SK-N-SH treated with all-trans-retinoic acid at 6 μM for 48 hours (cell line): Measurements from ENCODE around the gene EMC9.

Source experiments
- ATAC-seq: fragments of 200-7000 bp; cut with Tn5 transposase; 3 replicates; pipeline ENCODE4 v1.9.1; 2020; ENCODE audit warnings: mild to moderate bottlenecking, moderate library complexity
- ARNTL ChIP-seq: fragments of 450-650 bp; formaldehyde crosslinking; IDR thresholded peaks from 2 replicates; pipeline ENCODE4 v1.5.0; 2020; ENCODE audit warnings: low read depth, mild to moderate bottlenecking, moderate library complexity, borderline replicate concordance
- BACH2 ChIP-seq: fragments of 250-450 bp; sonication (Bioruptor Pico); IDR thresholded peaks from 2 replicates; pipeline ENCODE4 v1.9.0; 2021; ENCODE audit warnings: mild to moderate bottlenecking, borderline replicate concordance
- CSRNP3 ChIP-seq: fragments of 250-450 bp; sonication (Bioruptor Pico); IDR thresholded peaks from 2 replicates; pipeline ENCODE4 v1.5.1; 2021; ENCODE audit warnings: mild to moderate bottlenecking, moderate library complexity
- ESRRG ChIP-seq: fragments of 250-450 bp; sonication (Bioruptor Pico); IDR thresholded peaks from 2 replicates; pipeline ENCODE4 v1.6.1; 2021; ENCODE audit warnings: mild to moderate bottlenecking
- GLIS3 ChIP-seq: fragments of 250-450 bp; sonication (Bioruptor Pico); IDR thresholded peaks from 2 replicates; pipeline ENCODE4 v1.5.0; 2020; ENCODE audit warnings: mild to moderate bottlenecking, moderate library complexity
- ISL1 ChIP-seq: fragments of 250-450 bp; sonication (Bioruptor Pico); IDR thresholded peaks from 2 replicates; pipeline ENCODE4 v2.1.2; 2022; ENCODE audit warnings: mild to moderate bottlenecking, moderate library complexity
- OSR1 ChIP-seq: fragments of 250-450 bp; sonication (Bioruptor Pico); IDR thresholded peaks from 2 replicates; pipeline ENCODE4 v1.8.0; 2022; ENCODE audit warnings: moderate library complexity, mild to moderate bottlenecking, inconsistent platforms
- POU6F1 ChIP-seq: fragments of 250-450 bp; sonication (Bioruptor Pico); IDR thresholded peaks from 2 replicates; pipeline ENCODE4 v1.8.0; 2021; ENCODE audit warnings: low read depth, mild to moderate bottlenecking, moderate library complexity, borderline replicate concordance
- PPARA ChIP-seq: fragments of 250-450 bp; sonication (Bioruptor Pico); IDR thresholded peaks from 2 replicates; pipeline ENCODE4 v1.5.0; 2020; ENCODE audit warnings: mild to moderate bottlenecking, borderline replicate concordance
- RARB ChIP-seq: fragments of 250-450 bp; sonication (Bioruptor Pico); IDR thresholded peaks from 2 replicates; pipeline ENCODE4 v1.8.0; 2021; ENCODE audit warnings: mild to moderate bottlenecking, moderate library complexity
- SNAI2 ChIP-seq: fragments of 250-450 bp; sonication (Bioruptor Pico); IDR thresholded peaks from 2 replicates; pipeline ENCODE4 v1.5.0; 2020; ENCODE audit warnings: mild to moderate bottlenecking, moderate library complexity
- TCF4 ChIP-seq: fragments of 250-450 bp; sonication (Bioruptor Pico); IDR thresholded peaks from 2 replicates; pipeline ENCODE4 v1.8.0; 2021; ENCODE audit warnings: mild to moderate bottlenecking, moderate library complexity, borderline replicate concordance
- TOX ChIP-seq: fragments of 250-450 bp; sonication (Bioruptor Pico); IDR thresholded peaks from 2 replicates; pipeline ENCODE4 v1.8.0; 2021; ENCODE audit warnings: mild to moderate bottlenecking, moderate library complexity, borderline replicate concordance
- TSHZ2 ChIP-seq: fragments of 250-450 bp; sonication (Bioruptor Pico); IDR thresholded peaks from 2 replicates; pipeline ENCODE4 v1.5.0; 2020; ENCODE audit warnings: mild to moderate bottlenecking, moderate library complexity
- ZC3H10 ChIP-seq: fragments of 250-450 bp; sonication (Bioruptor Pico); IDR thresholded peaks from 2 replicates; pipeline ENCODE4 v1.5.1; 2021; ENCODE audit warnings: mild to moderate bottlenecking, moderate library complexity
- ZFP3 ChIP-seq: fragments of 250-450 bp; sonication (Bioruptor Pico); IDR thresholded peaks from 2 replicates; pipeline ENCODE4 v1.5.0; 2020; ENCODE audit warnings: mild to moderate bottlenecking, moderate library complexity
- ZNF70 ChIP-seq: fragments of 450-650 bp; formaldehyde crosslinking; IDR thresholded peaks from 2 replicates; pipeline ENCODE4 v1.5.0; 2020; ENCODE audit warnings: mild to moderate bottlenecking, moderate library complexity
- ZNF8 ChIP-seq: fragments of 450-650 bp; formaldehyde crosslinking; IDR thresholded peaks from 2 replicates; pipeline ENCODE4 v1.5.0; 2020; ENCODE audit warnings: mild to moderate bottlenecking, moderate library complexity

EMC9 gene

GRCh38 chr14:24178399-24179178 is 37.2 kb upstream of the EMC9 start:
- no peak for ATAC-seq
- no peak for TF ChIP-seq ZNF70 (CRISPR knock-in tag)

GRCh38 chr14:24177891-24178290 is 36.5 kb upstream of the EMC9 start:
- TF ChIP-seq PPARA (CRISPR knock-in tag) = no peak
- no peak for TF ChIP-seq GLIS3
- no peak for TF ChIP-seq ZC3H10 (CRISPR knock-in tag)
- no peak for ATAC-seq

- TF ChIP-seq TOX (CRISPR knock-in tag) (no peak), TSHZ2 (CRISPR knock-in tag) (no peak), CSRNP3 (CRISPR knock-in tag) (no peak), RARB (CRISPR knock-in tag) (no peak), OSR1 (CRISPR knock-in tag) (no peak), TCF4 (no peak), ZFP3 (CRISPR knock-in tag) (no peak), POU6F1 (no peak), ZNF8 (CRISPR knock-in tag) (no peak)
- ATAC-seq = no peak
Observed at GRCh38 chr14:24177041-24177825, 35.8 kb upstream of the EMC9 start.

GRCh38 chr14:24176599-24176998 is 35.2 kb upstream of the EMC9 start:
- TF ChIP-seq RARB (CRISPR knock-in tag) (no peak), GLIS3 (no peak), ESRRG (CRISPR knock-in tag) (no peak), OSR1 (CRISPR knock-in tag) (no peak), ARNTL (CRISPR knock-in tag) (no peak), TCF4 (no peak), ZNF70 (CRISPR knock-in tag) (no peak), PPARA (CRISPR knock-in tag) (no peak), ZC3H10 (CRISPR knock-in tag) (no peak)
- no peak for ATAC-seq

- no peak for ATAC-seq
- TF ChIP-seq TOX (CRISPR knock-in tag) (no peak), BACH2 (no peak), SNAI2 (no peak), CSRNP3 (CRISPR knock-in tag) (no peak), OSR1 (CRISPR knock-in tag) (no peak), ARNTL (CRISPR knock-in tag) (no peak), ZNF70 (CRISPR knock-in tag) (no peak), ESRRG (CRISPR knock-in tag) (no peak), ZC3H10 (CRISPR knock-in tag) (no peak), ISL1 (CRISPR knock-in tag) (no peak)
Observed at GRCh38 chr14:24172871-24173281, 31.5 kb upstream of the EMC9 start.
